ENCODE results near the gene NSMCE1.

- TF ChIP-seq CTCF (IDR thresholded peaks at IDR 0.05; ENCODE audit: low read depth, low read length): no peak
- no peak for TF ChIP-seq EZH2phosphoT487 (IDR thresholded peaks at IDR 0.05; ENCODE audit: low read depth)
Observed at GRCh38 chr16:27281243-27281642, 12.7 kb upstream of the NSMCE1 start.
